Measurements from ENCODE around the gene TLCD2. TPM values are rescaled to one million over a fixed set of nuclear protein-coding genes. Genes with fewer than 3 reads are reported as not detected.

Gene TLCD2
- total and polyA plus RNA-seq, 9 of the 15 experiments (the other 6 are each of a cell fraction or from before 2014, with no cell fraction given), result 0.10 to 0.89 (median 0.58) TPM

GRCh38 chr17:1709971-1710806, at the start of gene TLCD2 (continued):
- TF ChIP-seq CCNT2 (IDR thresholded peaks at IDR 0.05; ENCODE audit: borderline replicate concordance, extremely low read depth, insufficient read length, low read depth, low read length) (peak; percentile 62), NRF1 (conservative IDR thresholded peaks at IDR 0.05 in 1 of 2, IDR thresholded peaks at IDR 0.05 in 1 of 2) (peak; percentile 50 to 61), E2F1 (CRISPR knock-in tag; IDR thresholded peaks at IDR 0.05) (no peak), MCM7 (IDR thresholded peaks at IDR 0.05) (no peak), ZBTB43 (CRISPR knock-in tag; IDR thresholded peaks at IDR 0.05) (no peak), DEAF1 (CRISPR knock-in tag; IDR thresholded peaks at IDR 0.05) (no peak), ZNF398 (CRISPR knock-in tag; IDR thresholded peaks at IDR 0.05) (no peak), FOXK2 (conservative IDR thresholded peaks at IDR 0.05 in 1 of 2, IDR thresholded peaks at IDR 0.05 in 1 of 2; ENCODE audit: low read depth in 2 of 2) (no peak), SNRNP70 (optimal IDR thresholded peaks at IDR 0.05; ENCODE audit: low read depth, low read length) (no peak), FOXJ3 (CRISPR knock-in tag; IDR thresholded peaks at IDR 0.05) (no peak), ATF3 (IDR thresholded peaks at IDR 0.05) (peak; percentile 20; the same call in 1 of the 2 replicates), ATF3 (CRISPR knock-in tag; conservative IDR thresholded peaks at IDR 0.05) (no peak), ZNF512 (tag; IDR thresholded peaks at IDR 0.05) (no peak)
